HUES48 (cell line): Measurements from ENCODE around the gene DTX1.
A peak's percentile ranks its signal among the peaks of the same experiment; 100 is the strongest.

Experiments
- H3K27ac ChIP-seq: one replicate; pipeline ENCODE4 v1.7.0; 2013; ENCODE audit warnings: low read depth, low read length, inconsistent platforms
- H3K27me3 ChIP-seq: 2 replicates; pipeline ENCODE4 v1.6.1; 2013; ENCODE audit warnings: mild to moderate bottlenecking, low read length; ENCODE audit not compliant: control insufficient read depth, insufficient read depth
- H3K36me3 ChIP-seq: 2 replicates; pipeline ENCODE4 v1.6.1; 2013; ENCODE audit warnings: low read length; ENCODE audit not compliant: control insufficient read depth, insufficient read depth
- H3K4me1 ChIP-seq: 2 replicates; pipeline ENCODE4 v1.6.1; 2013; ENCODE audit warnings: mild to moderate bottlenecking, low read length; ENCODE audit not compliant: control insufficient read depth, insufficient read depth
- H3K4me3 ChIP-seq: 2 replicates; pipeline ENCODE4 v1.5.1; 2013; ENCODE audit warnings: mild to moderate bottlenecking, low read depth, low read length
- H3K9ac ChIP-seq: 2 replicates; pipeline ENCODE4 v1.6.1; 2013; ENCODE audit warnings: mild to moderate bottlenecking, low read depth, low read length, moderate library complexity
- H3K9me3 ChIP-seq: 2 replicates; pipeline ENCODE4 v1.6.1; 2013; ENCODE audit warnings: low read length; ENCODE audit not compliant: control insufficient read depth, insufficient read depth

DTX1 gene

DNA sequence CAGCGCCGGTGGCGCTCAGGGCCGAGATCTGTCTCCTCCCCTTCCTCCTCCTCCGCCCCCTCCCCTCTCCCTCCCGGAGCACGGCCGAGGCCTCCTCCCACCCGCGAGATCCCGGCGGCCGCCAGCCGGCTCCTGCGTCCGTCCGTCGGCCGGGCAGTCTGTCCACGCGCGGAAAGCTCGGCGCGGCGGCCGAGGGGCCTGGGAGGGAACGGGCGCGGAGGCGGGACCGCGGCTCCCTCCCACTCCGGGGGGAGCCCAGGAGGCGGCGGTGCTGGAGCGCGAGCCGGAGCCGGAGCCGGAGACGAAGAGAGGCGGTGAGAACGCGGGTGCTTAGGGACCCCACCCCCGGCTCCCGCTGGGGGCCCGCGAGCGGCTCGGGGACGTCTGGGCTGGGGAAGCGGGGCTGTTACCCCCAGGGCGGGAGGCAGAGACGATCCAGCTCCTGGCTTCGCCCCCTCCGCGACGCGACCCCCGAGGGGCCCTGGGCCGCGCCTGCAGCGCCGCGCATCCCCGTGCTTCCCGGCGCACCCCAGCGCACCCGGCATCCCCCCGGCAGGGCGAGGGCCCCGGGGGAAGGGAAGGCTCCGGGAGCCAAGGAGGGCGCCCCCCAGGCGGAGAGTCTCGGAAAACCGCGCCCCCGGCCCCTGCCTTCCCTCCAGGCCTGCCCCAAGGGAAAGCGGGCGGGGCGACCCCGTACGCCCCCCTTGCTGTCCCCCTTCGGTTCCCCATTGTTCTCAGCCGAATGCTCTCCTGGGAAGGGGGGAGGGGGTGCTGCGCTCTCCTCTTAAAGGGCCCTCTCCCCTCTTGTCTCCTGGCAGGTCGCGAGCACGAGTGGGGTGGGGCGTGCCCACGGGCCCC is at the start of gene DTX1:
DTX1 (plus strand) TSS at position 100 of the 858 bp plus-strand sequence. CDS start 1,463 bp downstream, outside the sequence.
- H3K4me3 ChIP-seq, result peak within 1 kb of the TSS; percentile 65
- H3K36me3 ChIP-seq, result no peaks in the 10 kb centered on the region
- H3K9me3 ChIP-seq, result no peaks in the 10 kb centered on the region
- H3K4me1 ChIP-seq, result no peaks in the 10 kb centered on the region
- peaks cover 48% of the 10 kb centered on the region for H3K27me3 ChIP-seq
- H3K9ac ChIP-seq, result no peak within 1 kb of the TSS
- no peak within 1 kb of the TSS for H3K27ac ChIP-seq

DNA sequence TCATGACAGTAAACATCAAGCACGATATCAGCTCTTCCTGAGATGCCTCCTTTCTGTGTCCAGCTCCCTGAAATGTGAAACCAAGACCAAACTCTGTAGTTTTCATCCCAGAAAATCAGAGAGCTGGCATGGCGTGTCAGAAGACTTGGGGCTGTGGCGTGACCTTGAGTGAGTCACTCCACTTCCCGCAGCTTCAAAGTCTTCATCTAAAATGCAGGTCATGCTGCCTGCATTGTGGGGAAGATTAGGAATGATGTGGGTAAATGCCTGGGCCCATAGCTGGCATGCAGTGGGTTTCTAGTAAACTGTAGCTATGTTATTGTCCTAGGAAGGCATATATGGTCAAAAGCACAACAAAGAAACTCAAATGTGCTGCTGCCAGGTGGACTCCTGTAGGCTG is 49.4 kb upstream of the DTX1 start:
- H3K27me3 ChIP-seq, result no peaks in the 10 kb centered on the region
- no peaks in the 10 kb centered on the region for H3K4me1 ChIP-seq
- no peak overlapping the region for H3K9ac ChIP-seq
- no peak overlapping the region for H3K4me3 ChIP-seq
- no peak overlapping the region for H3K27ac ChIP-seq
- H3K9me3 ChIP-seq, result peaks cover 6% of the 10 kb centered on the region; the same call in 1 of the 2 replicates
- H3K36me3 ChIP-seq, result no peaks in the 10 kb centered on the region

DNA sequence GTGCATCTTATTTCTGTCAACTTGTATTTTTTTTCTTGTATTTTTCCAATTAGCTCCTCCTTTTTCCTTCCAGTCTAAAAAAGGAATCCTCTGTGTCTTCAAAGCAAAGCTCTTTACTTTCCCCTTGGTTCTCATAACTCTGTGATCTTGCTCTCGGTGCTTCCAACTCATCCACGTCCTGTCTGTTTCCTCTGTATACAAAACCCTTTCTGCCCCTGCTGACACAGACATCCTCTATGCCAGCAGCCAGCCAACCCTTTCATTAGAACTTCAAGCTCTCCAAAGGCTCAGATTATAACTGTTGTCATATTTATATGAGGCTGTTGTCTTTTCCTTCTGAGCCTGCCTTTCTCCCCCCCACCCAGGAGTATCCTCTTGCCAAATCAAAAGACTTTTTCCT is 45.8 kb upstream of the DTX1 start:
- Histone ChIP-seq H3K4me3 (no peak overlapping the region), H3K4me1 (no peaks in the 10 kb centered on the region), H3K36me3 (no peaks in the 10 kb centered on the region), H3K27ac (no peak overlapping the region), H3K9ac (no peak overlapping the region), H3K9me3 (peaks cover 6% of the 10 kb centered on the region; the same call in 1 of the 2 replicates), H3K27me3 (no peaks in the 10 kb centered on the region)

DNA sequence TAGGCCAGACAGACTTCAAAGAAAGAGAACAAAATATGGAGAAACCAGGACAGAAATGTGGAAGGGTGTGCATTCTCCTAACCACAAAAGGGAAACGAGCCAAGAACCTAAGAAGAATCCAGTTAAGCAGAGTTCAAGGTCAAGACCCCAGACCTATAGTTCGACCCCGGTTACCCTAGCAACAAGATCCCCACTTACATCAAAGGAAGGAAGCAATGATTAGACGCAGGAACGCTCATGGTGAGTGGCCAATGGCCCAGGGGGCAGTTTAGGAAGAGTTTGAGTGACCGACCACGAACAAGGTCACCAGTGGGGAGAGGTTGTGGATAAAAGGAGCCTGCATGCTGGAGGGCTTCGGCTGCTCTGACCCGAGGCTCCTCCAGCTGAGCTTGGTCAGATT is 42.0 kb upstream of the DTX1 start:
- Histone ChIP-seq H3K36me3 (no peaks in the 10 kb centered on the region), H3K4me1 (no peaks in the 10 kb centered on the region), H3K9me3 (peaks cover 6% of the 10 kb centered on the region; the same call in 1 of the 2 replicates), H3K27ac (no peak overlapping the region), H3K27me3 (no peaks in the 10 kb centered on the region), H3K9ac (no peak overlapping the region), H3K4me3 (no peak overlapping the region)

DNA sequence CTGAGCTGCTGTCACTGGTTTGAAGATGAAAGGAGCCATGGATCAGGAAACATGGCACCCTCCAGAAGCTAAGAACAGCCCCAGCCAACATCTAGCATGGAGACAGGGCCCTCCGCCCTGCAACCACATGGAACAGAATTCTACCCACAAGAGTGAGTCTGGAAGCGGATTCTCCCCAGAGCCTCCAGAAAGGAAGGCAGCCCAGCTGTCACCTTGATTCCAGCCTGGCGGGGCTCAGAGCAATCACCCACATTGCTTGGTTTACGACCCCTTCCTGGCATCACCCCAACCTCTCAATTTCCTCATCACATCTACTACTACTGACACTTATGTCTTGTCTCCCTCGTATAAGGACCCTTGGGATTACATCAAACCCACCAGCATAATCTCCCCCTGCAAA is 39.7 kb upstream of the DTX1 start:
- Histone ChIP-seq H3K9me3 (0 out of 2 replicates have a peak, but pooled peaks cover under 1% of the 10 kb centered on the region), H3K4me3 (no peak overlapping the region)

DNA sequence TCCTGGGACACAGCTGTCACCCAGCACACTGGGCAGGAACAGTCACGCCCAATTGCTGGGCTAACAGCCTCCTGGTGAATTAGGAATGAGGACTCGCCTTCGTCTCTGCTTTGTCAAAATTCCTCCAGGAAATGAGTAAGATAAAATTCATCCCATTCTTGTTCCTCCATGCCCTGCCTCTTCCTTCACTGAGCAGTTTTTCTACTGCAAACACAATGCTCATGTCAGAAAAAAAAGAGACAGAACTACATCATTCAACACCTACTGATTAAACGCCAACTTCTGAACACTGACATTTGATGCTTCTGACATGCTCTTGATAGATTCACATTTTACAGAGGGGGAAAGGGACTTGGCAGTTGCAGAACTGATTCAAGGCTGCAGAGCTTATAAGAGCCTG is 37.5 kb upstream of the DTX1 start:
- Histone ChIP-seq H3K9me3 (no peaks in the 10 kb centered on the region), H3K27me3 (no peaks in the 10 kb centered on the region), H3K27ac (no peak overlapping the region), H3K9ac (no peak overlapping the region), H3K4me1 (no peaks in the 10 kb centered on the region), H3K36me3 (no peaks in the 10 kb centered on the region), H3K4me3 (no peak overlapping the region)

More for the DNA sequence above, 39.7 kb upstream of the DTX1 start:
- Histone ChIP-seq H3K4me1 (no peaks in the 10 kb centered on the region), H3K27ac (no peak overlapping the region), H3K27me3 (no peaks in the 10 kb centered on the region), H3K9ac (no peak overlapping the region), H3K36me3 (no peaks in the 10 kb centered on the region)

DNA sequence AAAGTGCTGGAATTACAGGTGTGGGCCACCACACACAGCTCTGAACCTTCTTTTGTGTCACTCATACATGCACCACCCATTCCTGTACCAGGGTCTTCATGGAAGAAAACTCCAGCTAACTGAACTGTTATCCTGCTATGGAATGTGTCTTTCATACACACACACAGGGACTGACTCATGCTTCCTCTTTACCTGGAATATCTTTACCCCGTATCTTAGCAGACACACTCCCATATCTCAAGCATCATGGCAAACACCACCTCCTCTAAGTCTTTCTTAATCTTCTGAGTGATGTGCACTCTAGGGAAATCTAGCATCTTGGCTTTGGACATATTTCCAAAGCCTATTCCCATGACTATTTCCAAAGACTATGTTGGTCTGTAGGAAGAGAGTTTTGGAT is 35.0 kb upstream of the DTX1 start:
- H3K4me1 ChIP-seq, result no peaks in the 10 kb centered on the region
- no peak overlapping the region for H3K27ac ChIP-seq
- H3K9ac ChIP-seq, result no peak overlapping the region
- H3K27me3 ChIP-seq, result no peaks in the 10 kb centered on the region
- H3K9me3 ChIP-seq, result no peaks in the 10 kb centered on the region
- no peaks in the 10 kb centered on the region for H3K36me3 ChIP-seq
- H3K4me3 ChIP-seq, result no peak overlapping the region

DNA sequence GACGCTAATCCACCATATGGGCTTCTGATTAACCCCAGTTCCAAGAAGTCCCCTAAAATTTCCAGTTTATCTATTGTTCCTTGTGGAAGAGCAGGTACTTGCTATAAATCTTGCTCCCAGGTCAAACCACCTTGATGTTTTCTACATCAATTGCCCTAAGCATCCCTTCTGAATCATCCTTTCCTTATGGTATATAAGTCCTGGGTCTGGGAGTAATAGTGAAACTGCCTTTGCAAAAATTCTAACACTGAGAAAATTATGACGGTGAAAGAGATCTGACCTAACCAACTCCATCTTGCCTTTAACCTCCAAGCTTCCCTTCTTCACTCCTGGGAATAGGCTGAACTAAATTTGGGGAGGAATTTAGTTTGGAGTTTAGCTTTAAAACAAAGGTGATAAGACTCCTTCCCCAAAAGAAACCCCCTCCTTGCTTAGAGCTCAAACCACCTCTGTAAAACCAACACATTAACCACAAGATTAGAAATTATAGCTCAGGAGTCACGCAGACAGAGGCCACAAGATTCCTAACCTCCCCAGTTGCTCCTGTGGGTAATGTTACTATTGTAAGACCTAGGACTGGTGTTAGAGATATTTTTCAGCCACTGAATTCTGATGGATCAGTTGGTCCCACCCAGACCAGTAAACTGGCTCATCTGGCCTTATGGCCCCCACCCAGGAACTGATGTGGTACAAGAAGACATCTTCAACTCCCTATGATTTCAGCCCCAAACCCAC is 33.8 kb upstream of the DTX1 start:
- no peaks in the 10 kb centered on the region for H3K36me3 ChIP-seq
- H3K27me3 ChIP-seq, result no peaks in the 10 kb centered on the region
- H3K27ac ChIP-seq, result no peak overlapping the region
- no peak overlapping the region for H3K9ac ChIP-seq
- H3K4me1 ChIP-seq, result no peaks in the 10 kb centered on the region
- H3K9me3 ChIP-seq, result no peaks in the 10 kb centered on the region
- no peak overlapping the region for H3K4me3 ChIP-seq

DNA sequence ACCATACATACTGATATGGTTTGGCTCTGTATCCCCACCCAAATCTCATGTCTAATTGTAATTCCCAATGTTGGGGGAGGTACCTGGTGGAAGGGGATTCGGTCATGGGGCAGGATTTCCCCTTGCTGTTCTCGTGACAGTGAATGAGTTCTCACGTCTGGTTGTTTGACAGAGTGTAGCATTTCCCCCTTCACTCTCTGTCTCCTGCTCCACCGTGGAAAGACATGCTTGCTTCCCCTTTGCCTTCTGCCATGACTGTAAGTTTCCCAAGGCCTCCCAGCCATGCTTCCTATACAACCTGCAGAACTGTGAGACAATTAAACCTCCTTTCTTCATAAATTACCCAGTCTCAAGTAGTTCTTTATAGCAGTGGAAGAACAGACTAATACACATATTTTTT is 28.8 kb upstream of the DTX1 start:
- Histone ChIP-seq H3K27me3 (no peaks in the 10 kb centered on the region), H3K4me1 (no peaks in the 10 kb centered on the region), H3K27ac (no peak overlapping the region), H3K9ac (no peak overlapping the region), H3K4me3 (no peak overlapping the region), H3K9me3 (no peaks in the 10 kb centered on the region), H3K36me3 (no peaks in the 10 kb centered on the region)

DNA sequence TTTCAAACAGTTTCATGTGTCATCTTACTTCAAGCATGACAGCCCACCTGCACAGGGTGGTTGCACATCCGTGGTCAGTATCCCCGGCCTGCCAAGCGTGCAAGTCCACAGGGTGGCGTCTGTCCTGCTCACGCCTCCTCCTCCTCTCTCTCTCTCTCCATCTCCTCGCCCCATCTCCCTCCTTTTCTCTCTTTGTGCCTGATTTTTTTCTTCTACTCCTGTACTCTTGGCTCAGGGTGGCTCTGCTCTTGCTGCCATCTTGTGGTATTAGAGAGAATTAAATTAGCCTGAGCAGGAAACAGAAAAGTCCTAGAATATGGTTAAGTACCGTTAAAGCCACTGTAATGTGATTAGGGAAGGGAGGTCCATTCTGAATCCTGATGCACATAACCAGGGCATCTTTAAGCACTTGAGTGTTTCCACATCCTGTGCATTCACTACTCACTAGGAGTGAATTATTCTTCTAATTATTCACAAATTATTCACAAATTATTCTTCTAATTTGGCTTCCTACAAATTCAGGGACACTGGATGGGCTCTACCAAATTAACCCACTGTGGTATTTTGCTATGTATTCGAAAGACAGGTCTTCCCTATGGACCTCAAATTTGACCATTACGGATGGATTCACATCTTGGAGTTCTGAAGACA is 25.5 kb upstream of the DTX1 start:
- no peak overlapping the region for H3K4me3 ChIP-seq

More for the DNA sequence above, 25.5 kb upstream of the DTX1 start:
- no peaks in the 10 kb centered on the region for H3K9me3 ChIP-seq
- no peaks in the 10 kb centered on the region for H3K36me3 ChIP-seq
- no peak overlapping the region for H3K27ac ChIP-seq
- no peaks in the 10 kb centered on the region for H3K4me1 ChIP-seq
- H3K27me3 ChIP-seq, result no peaks in the 10 kb centered on the region
- no peak overlapping the region for H3K9ac ChIP-seq
